BLaER1 treated with 17β-estradiol and CSF1 and Interleukin-3, amounts not matched to agents 10 nM and 100 nM (cell line): ENCODE measurements around the gene SRD5A1.

ENCODE experiments used
- H3K27ac ChIP-seq, 11 experiments: shearing (Covaris generic); formaldehyde crosslinking; 2 replicates each; pipeline ENCODE4 v1.8.1; 2022
- H3K27me3 ChIP-seq, 11 experiments: shearing (Covaris generic); formaldehyde crosslinking; 2 replicates each; pipeline ENCODE4 v1.8.1; 2022
- H3K36me3 ChIP-seq, 11 experiments: shearing (Covaris generic); formaldehyde crosslinking; 2 replicates each; pipeline ENCODE4 v1.8.1; 2022
- H3K4me1 ChIP-seq, 10 experiments: shearing (Covaris generic); formaldehyde crosslinking; 2 replicates each; pipeline ENCODE4 v1.8.1; 2022
- H3K4me2 ChIP-seq, 11 experiments: shearing (Covaris generic); formaldehyde crosslinking; 2 replicates each; pipeline ENCODE4 v1.8.1; 2022
- H3K4me3 ChIP-seq, 10 experiments: shearing (Covaris generic); formaldehyde crosslinking; 2 replicates each; pipeline ENCODE4 v1.8.1; 2022
- H3K9ac ChIP-seq, 11 experiments: shearing (Covaris generic); formaldehyde crosslinking; 2 replicates each; pipeline ENCODE4 v1.8.1; 2022
- H3K9me3 ChIP-seq, 11 experiments: shearing (Covaris generic); formaldehyde crosslinking; replicated peaks in 1 of 11; 2 replicates each; pipeline ENCODE4 v1.8.1; 2022
- H4K20me1 ChIP-seq, 11 experiments: shearing (Covaris generic); formaldehyde crosslinking; 2 replicates each; pipeline ENCODE4 v1.8.1; 2022
- Cebpa-rat ChIP-seq, 11 experiments: shearing (Covaris generic); IDR thresholded peaks; 2 replicates each; pipeline ENCODE4 v1.8.1; 2022

Gene SRD5A1

DNA sequence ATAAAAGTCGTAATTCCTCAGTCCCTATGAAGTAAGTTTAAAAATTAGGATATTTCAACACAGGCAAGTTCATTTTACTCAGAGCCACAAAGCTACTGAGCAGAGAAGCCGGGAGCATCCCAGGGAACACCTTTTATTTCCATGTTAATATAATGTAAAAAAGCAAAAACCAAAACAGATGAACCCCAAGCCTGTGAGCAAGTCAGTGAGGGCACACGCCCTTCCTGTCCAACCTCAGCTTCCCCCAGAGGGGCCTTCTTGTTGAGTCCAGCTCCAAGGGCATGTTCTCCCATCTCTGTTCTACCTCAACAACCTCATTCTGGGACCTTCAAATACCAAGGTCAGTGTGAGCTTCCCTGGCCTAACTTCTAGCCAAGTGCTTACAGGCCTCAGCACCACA is 25.2 kb upstream of the SRD5A1 start:
- H3K4me1 ChIP-seq = peaks cover 8 to 24% (median 17%) of the 10 kb centered on the region in 10 experiments
- H3K9ac ChIP-seq = peak overlapping the region in 5 of 11 experiments; percentile 10 to 27 (median 26); a peak in 4 of 22 replicates
- H4K20me1 ChIP-seq = peaks cover 43 to 98% (median 86%) of the 10 kb centered on the region in 11 experiments
- H3K4me3 ChIP-seq = no peak overlapping the region
- no peaks in the 10 kb centered on the region for H3K9me3 ChIP-seq
- H3K36me3 ChIP-seq = peaks cover 99 to 100% (median 100%) of the 10 kb centered on the region in 11 experiments
- 0 out of 22 replicates have a peak overlapping the region, but pooled peaks of 1 of the 11 experiments have one; percentile 5 for H3K27ac ChIP-seq
- no peaks in the 10 kb centered on the region for H3K27me3 ChIP-seq
- no peak for TF ChIP-seq Cebpa-rat (IDR thresholded peaks at IDR 0.05)
- H3K4me2 ChIP-seq = peak overlapping the region in 9 of 11 experiments; percentile 15 to 65 (median 36); a peak in 12 of 22 replicates

DNA sequence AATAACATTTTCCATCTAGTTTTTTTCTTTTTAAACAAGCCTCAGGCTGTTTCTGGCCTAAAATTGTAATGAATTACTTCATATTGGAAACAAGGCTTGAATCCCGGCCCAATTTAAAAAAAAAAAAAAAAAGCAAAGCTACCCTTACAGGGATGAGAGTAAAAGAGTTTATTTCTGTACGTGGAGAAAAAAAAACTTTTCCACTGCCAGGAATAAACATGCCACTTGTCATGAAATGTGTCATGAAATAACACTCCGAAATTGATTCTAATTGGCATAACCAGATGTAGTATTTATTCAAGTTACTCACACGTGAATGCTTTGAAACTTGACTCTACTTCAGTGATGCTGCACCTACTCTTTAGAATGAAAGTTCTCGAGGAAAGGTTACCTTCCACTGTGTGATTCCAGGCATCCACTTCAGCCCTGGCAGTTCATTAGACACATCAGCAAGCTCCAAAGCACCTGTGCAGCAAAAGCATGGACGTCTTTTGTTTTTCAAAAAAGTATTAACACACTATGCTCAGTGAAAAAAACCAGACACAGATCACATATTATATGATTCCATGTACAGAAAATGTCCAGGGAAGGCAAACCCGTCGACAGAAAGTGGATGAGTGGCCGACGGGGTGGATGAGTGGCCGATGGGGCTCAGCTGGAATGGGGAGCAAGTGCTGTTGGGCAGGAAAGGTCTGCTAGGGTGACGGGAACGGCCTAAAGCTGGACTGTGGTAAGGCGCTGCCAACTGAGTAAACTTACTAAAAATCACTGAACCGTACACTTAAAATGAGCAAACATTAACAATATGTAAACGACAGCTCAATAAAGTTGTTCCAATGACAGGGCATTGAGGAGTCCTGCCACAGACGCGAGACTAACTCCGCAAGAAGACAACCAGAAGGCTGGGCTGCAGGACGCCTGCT is 21.6 kb upstream of the SRD5A1 start:
- Histone ChIP-seq H3K4me2 (no peak overlapping the region), H3K27me3 (no peaks in the 10 kb centered on the region), H3K36me3 (peaks cover 100% of the 10 kb centered on the region in 11 experiments), H3K27ac (no peak overlapping the region), H3K9ac (no peak overlapping the region), H3K9me3 (no peaks in the 10 kb centered on the region), H3K4me3 (no peak overlapping the region), H4K20me1 (peaks cover 75 to 100% (median 99%) of the 10 kb centered on the region in 11 experiments), H3K4me1 (peaks cover 8 to 24% (median 17%) of the 10 kb centered on the region in 10 experiments)
- TF ChIP-seq Cebpa-rat (IDR thresholded peaks at IDR 0.05) = no peak

DNA sequence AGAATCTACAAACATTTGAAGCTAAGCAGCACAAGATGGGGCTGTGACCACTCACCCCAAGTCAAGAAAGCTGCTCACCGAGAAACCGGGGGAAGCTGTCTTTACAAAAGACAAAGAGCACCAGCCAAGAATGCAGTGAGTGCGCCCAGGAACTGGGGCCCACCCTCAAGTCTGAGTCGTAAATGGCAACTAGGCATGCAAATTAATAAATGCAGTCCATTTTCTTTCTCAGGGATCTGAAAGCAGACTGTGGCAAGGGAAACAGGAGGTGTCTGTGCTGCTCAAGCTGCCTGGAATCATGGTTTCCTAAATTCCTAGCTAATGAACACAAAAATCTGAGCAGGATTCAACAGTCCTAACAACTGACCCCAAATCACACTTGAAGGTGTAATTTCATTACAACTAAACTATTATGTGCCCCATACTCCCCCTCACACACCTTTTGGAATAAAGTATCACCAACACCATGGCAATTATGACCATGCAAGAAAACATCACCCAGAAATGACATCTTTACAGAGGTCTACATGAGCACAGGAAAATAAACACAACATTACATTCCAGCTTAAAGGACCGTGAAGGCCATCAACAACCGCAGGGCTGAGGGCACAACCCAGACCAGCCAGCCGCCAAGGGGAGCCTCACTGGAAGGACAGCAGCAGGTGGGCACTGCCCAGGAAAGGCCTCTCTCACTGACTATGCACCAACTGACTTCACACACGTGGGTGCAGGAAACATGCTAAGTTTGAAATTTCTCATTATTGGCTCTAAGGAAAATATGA is 18.0 kb upstream of the SRD5A1 start:
- Histone ChIP-seq H3K27me3 (no peaks in the 10 kb centered on the region), H3K36me3 (peaks cover 97 to 100% (median 99%) of the 10 kb centered on the region in 11 experiments), H3K27ac (no peak overlapping the region), H4K20me1 (peaks cover 61 to 100% (median 95%) of the 10 kb centered on the region in 11 experiments), H3K9ac (no peak overlapping the region), H3K9me3 (no peaks in the 10 kb centered on the region), H3K4me2 (no peak overlapping the region), H3K4me3 (no peak overlapping the region), H3K4me1 (no peaks in the 10 kb centered on the region)
- TF ChIP-seq Cebpa-rat (IDR thresholded peaks at IDR 0.05) = no peak

DNA sequence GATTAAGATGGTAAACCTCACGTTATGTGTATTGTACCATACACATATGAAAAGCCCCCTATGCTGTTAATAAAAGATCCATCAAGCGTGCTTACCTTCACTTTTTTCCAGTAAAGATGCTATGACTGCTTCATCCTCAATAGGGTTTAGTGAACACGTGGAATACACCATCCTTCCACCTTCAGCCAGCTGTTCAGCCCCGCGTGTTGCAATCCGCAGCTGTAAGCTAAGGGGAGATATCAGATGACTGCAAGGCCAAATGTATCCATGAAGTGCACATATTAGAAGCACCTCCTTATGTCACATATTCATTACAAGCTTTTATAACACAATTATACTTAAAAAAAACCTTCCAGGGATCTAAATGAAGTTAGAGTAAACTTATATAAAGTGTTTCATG is 16.6 kb upstream of the SRD5A1 start:
- Histone ChIP-seq H3K9me3 (no peaks in the 10 kb centered on the region), H3K4me3 (no peak overlapping the region), H3K4me1 (no peaks in the 10 kb centered on the region), H3K27me3 (no peaks in the 10 kb centered on the region), H3K27ac (no peak overlapping the region), H3K4me2 (no peak overlapping the region), H4K20me1 (peaks cover 58 to 100% (median 95%) of the 10 kb centered on the region in 11 experiments), H3K36me3 (peaks cover 97 to 100% (median 99%) of the 10 kb centered on the region in 11 experiments), H3K9ac (no peak overlapping the region)
- no peak for TF ChIP-seq Cebpa-rat (IDR thresholded peaks at IDR 0.05)

DNA sequence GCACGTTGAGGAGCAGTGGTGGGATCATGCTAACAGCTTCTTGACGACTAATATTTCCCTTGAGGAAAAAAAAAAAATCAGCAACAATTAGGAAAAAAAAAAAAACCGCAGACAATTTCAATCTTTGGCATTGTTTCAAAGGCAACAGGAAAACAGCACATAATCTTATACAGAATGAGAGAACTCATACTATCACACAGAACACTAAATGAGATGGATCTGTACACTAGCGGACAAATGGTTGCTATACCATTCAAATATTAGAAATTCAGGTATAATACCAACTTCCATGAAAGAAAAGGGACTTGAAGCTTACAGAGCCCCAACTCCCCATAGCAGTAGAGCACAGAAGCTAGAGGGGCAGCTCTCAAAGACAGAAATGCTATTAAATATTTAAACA is 10.0 kb upstream of the SRD5A1 start:
- Histone ChIP-seq H3K4me2 (no peak overlapping the region), H3K9ac (no peak overlapping the region), H3K4me3 (peak overlapping the region in 1 of 10 experiments; percentile 24; a peak in 2 of 20 replicates), H4K20me1 (peaks cover 26 to 100% (median 96%) of the 10 kb centered on the region in 11 experiments; a peak in 21 of 22 replicates), H3K27ac (no peak overlapping the region), H3K36me3 (peaks cover 97 to 100% (median 99%) of the 10 kb centered on the region in 11 experiments), H3K9me3 (peaks cover 30 to 41% (median 36%) of the 10 kb centered on the region in 11 experiments), H3K27me3 (no peaks in the 10 kb centered on the region), H3K4me1 (no peaks in the 10 kb centered on the region)
- no peak for TF ChIP-seq Cebpa-rat (IDR thresholded peaks at IDR 0.05)

DNA sequence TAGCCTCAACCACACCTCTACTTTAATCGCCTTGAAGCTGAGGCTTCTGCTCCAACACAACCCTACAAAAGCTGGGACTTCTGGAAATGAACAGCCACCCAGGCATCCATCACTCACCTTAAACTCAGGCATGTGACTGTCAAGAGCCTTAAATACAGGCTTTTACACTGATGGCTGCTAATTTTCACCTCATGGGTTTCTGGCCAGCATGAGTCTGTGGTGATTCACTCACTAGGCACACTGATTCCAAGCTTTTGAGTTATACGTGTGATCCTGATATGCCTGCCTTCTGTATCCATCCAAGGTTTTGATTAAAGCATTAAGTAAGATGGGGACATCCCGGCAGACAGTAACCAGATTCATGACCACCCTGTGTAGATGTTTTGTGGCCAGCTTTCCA is 9.3 kb upstream of the SRD5A1 start:
- Histone ChIP-seq H4K20me1 (peaks cover 32 to 100% (median 97%) of the 10 kb centered on the region in 11 experiments; a peak in 21 of 22 replicates), H3K4me2 (no peak overlapping the region), H3K27me3 (no peaks in the 10 kb centered on the region), H3K9ac (no peak overlapping the region), H3K9me3 (peaks cover 30 to 41% (median 36%) of the 10 kb centered on the region in 11 experiments), H3K36me3 (peaks cover 99 to 100% (median 100%) of the 10 kb centered on the region in 11 experiments), H3K4me1 (no peaks in the 10 kb centered on the region), H3K27ac (no peak overlapping the region), H3K4me3 (no peak overlapping the region; a peak in 1 of 20 replicates)
- no peak for TF ChIP-seq Cebpa-rat (IDR thresholded peaks at IDR 0.05)

DNA sequence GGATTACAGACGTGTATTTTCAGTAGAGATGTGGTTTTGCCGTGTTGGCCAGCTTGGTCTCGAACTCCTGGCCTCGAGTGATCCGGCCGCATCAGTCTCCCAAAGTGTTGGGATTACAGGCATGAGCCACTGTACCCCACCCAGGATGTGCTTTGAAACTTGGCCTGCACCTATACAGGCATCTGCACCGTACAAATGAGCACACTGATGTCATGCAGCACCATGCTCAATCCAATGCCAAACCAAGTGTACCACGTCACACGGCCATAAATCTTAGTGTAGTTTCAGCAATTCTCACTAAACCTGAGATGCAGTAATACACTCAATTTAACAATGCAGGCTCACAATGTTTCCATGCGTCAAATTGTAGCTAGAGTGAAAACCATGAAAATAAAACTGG is 6.7 kb upstream of the SRD5A1 start:
- no peak overlapping the region for H3K4me3 ChIP-seq
- peaks cover 99 to 100% (median 100%) of the 10 kb centered on the region in 11 experiments for H3K36me3 ChIP-seq
- no peak overlapping the region for H3K9ac ChIP-seq
- H3K9me3 ChIP-seq = peaks cover 30 to 41% (median 36%) of the 10 kb centered on the region in 11 experiments
- H3K27me3 ChIP-seq = no peaks in the 10 kb centered on the region
- H3K4me2 ChIP-seq = no peak overlapping the region
- H4K20me1 ChIP-seq = peaks cover 49 to 100% (median 98%) of the 10 kb centered on the region in 11 experiments; a peak in 21 of 22 replicates
- H3K4me1 ChIP-seq = peaks cover 8 to 16% (median 9%) of the 10 kb centered on the region in 10 experiments
- no peak for TF ChIP-seq Cebpa-rat (IDR thresholded peaks at IDR 0.05)
- no peak overlapping the region for H3K27ac ChIP-seq

DNA sequence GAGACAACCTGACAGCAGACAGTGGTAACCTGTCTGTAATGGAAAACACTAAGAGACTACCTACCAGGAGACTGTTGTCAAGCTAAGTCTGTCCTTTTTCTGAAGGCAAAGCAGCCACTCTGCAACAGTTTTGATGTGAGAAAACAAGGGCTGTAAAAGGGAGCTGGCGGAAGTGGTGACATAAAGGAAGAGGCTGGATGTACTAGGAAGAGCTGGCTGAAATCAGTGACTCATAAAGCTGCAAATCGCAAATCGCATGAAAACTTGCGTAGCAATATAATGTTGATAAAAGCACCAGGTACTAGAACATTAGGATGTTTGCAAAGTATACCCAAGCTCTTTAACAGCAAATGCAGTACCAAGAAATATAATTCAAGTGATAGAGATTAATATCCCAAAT is 1.8 kb upstream of the SRD5A1 start:
- H3K36me3 ChIP-seq = peaks cover 49 to 54% (median 53%) of the 10 kb centered on the region in 11 experiments
- H3K4me2 ChIP-seq = peak overlapping the region; percentile 85 to 96 (median 94)
- peak overlapping the region; percentile 84 to 99 (median 96) for H3K4me3 ChIP-seq
- peaks cover 19 to 32% (median 24%) of the 10 kb centered on the region in 10 experiments for H3K4me1 ChIP-seq
- H3K9ac ChIP-seq = peak overlapping the region; percentile 90 to 99 (median 97); a peak in 21 of 22 replicates
- peak overlapping the region in 8 of 11 experiments; percentile 92 to 100 (median 97); a peak in 11 of 22 replicates for H3K27ac ChIP-seq
- no peaks in the 10 kb centered on the region; a peak in 1 of 22 replicates for H3K27me3 ChIP-seq
- H3K9me3 ChIP-seq = peaks cover 0 to 4% (median 2%) of the 10 kb centered on the region in 11 experiments; a peak in 11 of 22 replicates
- TF ChIP-seq Cebpa-rat (IDR thresholded peaks at IDR 0.05) = no peak
- H4K20me1 ChIP-seq = peaks cover 52 to 77% (median 67%) of the 10 kb centered on the region in 11 experiments; a peak in 21 of 22 replicates
